Effector CD4-positive, alpha-beta T cell (primary cell): Measurements from ENCODE around the gene CD63.
A peak's percentile ranks its signal among the peaks of the same experiment; 100 is the strongest.
"Not testable (repeated sequence)": the region's sequence is repeated elsewhere in the genome, so short reads cannot be mapped to it uniquely, and the experiment has no call there.

ENCODE experiments used
- DNase-seq: peaks from one replicate; pipeline ENCODE4 v3.0.0-alpha.2; 2020
- total RNA-seq: gene quantifications from one replicate; lab custom pipeline; 2026; lab: John Stamatoyannopoulos, UW

Gene CD63, protein sequence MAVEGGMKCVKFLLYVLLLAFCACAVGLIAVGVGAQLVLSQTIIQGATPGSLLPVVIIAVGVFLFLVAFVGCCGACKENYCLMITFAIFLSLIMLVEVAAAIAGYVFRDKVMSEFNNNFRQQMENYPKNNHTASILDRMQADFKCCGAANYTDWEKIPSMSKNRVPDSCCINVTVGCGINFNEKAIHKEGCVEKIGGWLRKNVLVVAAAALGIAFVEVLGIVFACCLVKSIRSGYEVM
- 8.8 reads per million, percentile 29 among the genes with 10 or more reads in this experiment for total RNA-seq

DNA sequence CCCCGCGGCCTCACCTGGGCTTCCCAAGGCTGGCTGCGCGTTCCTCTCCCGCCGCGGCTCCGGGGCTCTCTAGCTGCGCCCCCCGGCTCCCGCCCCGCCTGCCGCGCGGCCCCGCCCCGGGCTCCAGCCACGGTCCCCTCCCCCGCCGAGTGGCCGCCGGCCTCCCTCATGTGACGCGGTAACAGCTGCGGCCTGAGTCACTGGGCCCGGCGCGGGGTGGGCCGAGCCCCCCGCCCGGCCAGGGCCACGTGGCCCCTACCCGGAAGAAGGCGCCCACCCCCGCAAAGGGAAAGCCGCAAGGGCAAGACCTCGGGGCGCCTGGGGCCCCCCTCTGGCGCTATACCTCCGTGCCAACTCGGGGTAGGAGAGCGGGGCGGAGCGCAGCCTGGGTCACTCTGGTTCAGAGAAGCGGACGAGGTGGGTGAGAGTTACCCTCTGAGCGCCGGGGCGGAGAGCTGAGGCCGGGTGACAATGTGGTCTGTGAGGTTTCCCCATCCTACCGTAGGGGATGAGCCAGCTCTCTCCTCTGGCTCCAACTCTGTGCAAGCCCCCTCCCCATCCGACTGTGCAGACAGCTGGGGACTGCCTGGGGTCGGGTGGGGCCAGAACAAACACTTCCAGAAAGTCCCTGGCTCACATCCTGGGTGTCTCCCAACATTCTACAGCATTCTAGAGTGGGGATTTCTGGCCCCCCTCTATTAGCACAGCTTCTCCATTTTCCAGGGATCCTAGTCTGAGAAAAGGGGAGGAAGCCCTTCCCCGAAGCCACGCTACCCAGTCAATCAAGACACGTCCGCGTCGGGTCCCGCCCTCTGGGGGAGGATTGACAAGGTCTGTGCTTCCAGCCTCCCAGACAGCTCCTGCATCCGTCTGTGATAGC, at the start of gene CD63:
TSS of gene CD63 (minus strand) at position 71 of the 880 bp plus-strand sequence. CDS start 668 bp downstream, outside the sequence.
- DNase-seq, result peak; percentile 47

DNA sequence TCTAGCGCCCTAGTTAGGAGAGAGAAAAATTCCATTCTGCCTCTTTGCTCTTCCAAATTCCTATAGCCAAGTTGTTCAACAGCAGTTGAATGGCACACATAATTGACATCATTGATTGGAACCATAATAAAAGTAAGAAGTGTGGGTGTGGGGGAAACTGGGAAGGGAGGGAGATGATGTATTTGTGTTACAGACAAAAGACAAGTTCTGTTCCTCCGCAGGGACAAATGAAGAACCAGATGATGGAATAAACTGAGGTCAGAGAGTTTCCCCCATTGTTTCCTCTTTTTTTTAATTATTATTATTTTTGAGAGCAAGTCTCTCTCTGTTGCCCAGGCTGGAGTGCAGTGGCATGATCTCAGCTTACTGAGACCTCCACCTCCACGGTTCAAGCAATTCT, 49.0 kb upstream of the CD63 start:
- DNase-seq, result no peak

DNA sequence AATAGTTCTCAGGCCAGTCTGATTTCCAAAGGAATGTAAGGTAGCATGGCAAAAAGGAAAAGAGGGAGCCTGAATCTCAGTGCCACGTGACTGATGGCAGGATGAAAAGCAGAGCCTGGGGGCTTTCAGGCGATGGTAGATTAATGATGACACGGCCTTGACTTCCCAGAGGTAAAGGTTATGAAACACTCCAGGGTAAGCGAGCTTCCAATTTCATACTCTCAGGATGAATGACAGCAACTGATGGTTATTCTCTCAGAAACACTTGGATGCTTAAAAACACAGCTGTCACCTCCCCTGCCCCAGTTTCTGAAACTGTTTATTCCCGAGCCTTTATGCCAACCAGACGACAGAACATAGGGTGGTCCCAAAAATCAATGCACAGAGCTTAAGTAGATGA, 42.9 kb upstream of the CD63 start:
- DNase-seq, result no peak

DNA sequence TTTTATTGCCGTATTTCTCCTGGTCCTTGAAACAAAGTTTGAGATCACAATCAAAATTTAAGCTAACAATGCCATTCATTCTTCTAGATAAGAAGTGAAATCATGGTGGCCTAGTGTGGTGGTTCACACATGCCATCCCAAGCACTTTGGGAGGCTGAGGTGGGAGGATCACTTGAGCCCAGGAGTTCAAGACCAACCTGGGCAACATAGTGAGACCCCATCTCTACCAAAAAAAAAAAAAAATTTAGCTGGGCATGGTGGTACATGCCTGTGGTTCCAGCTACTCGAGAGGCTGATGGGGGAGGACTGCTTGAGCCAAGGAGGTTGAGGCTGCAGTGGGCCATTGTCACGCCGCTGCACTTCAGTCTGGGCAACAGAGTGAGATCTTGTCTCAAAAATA, 38.3 kb upstream of the CD63 start:
- DNase-seq, result no peak

DNA sequence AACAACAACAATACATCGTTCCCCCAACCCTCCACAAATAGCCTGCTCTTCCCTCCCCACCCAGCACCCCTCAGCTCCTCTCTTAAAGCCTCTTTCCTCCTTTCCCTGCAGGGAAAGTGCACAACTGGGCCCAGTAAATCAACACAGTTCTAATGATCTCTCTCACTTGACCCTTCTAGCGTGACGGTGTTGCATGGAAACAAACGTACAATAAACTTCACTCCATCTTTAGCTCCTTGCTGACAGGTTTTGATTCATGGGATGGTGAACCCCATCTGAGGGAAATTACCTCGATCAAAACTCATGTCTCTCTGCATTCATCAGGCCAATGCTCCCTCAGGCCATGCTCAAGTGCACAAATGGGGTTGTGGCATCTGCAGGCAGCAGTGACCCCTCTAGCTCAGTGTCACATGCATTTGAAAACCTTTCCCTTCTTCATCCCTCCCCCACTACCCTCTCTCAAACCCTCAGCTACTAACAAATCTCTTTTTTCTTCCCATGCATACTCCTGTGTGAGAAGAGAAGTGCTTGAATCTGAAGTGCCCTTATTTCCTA, 37.0 kb upstream of the CD63 start:
- DNase-seq, result no peak

DNA sequence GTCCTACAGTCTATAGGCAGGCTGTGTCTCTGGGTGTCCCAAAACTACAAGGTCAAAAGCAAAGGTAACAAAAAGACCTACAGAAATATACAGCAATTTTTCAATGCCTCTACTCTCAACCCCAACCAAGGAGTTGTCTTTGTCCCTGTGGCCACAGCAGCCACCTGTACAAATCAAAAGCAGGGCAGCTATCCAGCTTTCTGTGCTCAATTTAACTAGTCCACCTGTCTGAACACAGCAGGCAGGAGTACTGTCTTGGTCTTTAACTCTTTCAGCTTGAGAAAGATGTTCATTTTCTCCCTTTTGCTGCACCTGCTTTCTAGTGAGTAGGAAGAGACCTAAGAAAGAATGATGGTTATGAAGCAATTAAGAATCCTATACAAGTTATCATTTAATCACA, 33.8 kb upstream of the CD63 start:
- DNase-seq, result no peak

DNA sequence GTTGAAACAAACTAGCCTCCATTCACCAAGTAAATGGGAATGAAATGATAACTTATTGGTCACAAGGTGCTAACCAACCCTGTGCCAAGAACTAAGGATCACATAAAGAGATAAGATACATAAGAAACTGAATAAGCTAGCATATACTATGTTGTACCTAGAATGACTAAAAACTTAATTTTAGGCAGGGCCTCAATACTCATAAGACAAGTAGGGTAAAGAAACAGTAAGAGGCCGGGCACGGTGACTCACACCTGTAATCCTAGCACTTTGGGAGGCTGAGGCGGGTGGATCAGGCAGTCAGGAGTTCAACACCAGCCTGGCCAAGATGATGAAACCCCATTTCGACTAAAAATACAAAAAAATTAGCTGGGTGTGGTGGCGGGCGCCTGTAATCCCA, 31.9 kb upstream of the CD63 start:
- no peak for DNase-seq

DNA sequence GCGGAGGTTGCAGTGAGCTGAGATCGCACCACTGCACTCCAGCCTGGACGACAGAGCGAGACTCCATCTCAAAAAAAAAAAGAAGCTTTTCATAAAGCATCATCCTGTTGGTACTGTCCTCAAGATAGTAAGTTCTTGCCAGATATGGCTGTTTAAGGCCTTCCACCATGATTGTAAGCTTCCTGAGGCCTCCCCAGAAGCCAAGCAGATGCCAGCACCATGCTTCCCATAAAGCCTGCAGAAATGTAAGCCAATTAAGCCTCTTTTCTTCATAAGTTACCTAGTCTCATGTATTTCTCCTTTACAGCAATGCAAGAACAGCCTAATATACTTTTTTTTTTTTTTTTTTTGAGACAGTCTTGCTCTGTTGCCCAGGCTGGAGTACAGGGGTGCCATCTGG, 29.8 kb upstream of the CD63 start:
- not testable (repeated sequence) for DNase-seq

DNA sequence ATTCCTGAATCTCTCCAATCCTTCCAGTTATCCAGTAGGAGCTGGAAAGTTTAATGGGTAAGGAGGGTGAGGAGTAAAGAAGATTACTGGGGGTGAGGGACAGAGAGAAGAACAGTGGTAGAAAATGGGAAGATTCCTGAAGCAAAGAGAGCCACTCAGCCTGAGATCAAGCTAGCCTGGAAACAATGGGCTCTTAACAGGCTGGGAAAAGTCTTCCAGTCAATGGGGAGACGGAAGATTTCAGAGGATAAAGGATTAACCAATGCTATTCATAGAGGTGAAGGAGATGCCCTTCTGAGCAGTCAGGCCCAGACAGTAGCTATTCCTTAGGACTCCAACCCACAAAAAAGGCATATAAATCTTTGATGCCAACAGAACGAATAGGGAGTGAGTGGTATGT, 28.9 kb upstream of the CD63 start:
- DNase-seq, result no peak

DNA sequence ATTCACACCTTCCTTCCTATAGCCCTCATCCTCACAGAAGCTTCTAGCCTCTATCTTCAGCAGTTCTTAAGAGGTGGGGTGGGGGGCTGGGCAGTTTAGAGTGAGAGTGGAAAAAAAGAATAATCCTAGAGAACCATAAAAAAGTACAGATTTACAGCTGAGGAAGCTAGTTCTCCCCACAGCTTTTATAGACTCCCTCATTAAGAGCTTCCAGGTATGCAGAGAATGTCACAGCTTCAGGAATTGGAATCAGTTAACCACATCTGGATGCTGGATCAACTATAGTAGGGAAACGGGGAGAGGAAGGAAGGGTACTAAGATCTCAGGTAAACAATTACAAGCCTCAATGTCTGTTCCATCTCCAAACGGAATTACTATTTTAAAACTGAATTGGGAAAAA, 26.4 kb upstream of the CD63 start:
- DNase-seq, result no peak

DNA sequence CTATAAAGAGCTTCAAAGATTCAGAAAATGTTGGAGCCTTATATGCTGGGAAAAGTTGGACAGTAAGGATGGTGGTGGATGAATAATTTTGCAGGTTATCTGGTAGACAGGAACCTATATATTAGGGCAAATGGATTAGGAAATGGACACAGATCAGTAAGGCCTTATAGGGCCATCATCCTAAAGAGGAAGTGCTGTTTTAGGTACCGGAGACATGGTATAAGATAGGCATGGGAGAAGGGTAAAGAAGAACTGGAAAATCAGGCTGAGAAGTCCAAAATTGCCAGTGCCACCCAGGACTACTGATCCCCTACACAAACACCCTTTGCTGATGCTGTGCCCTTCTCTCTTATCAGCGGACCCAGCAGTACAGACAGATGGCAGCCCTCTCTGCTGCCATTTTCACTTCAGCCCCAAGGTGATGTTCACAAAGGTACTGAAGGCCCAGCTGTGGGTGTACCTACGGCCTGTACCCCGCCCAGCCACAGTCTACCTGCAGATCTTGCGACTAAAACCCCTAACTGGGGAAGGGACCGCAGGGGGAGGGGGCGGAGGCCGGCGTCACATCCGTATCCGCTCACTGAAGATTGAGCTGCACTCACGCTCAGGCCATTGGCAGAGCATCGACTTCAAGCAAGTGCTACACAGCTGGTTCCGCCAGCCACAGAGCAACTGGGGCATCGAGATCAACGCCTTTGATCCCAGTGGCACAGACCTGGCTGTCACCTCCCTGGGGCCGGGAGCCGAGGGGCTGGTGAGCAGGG, 19.6 kb upstream of the CD63 start:
- no peak for DNase-seq

DNA sequence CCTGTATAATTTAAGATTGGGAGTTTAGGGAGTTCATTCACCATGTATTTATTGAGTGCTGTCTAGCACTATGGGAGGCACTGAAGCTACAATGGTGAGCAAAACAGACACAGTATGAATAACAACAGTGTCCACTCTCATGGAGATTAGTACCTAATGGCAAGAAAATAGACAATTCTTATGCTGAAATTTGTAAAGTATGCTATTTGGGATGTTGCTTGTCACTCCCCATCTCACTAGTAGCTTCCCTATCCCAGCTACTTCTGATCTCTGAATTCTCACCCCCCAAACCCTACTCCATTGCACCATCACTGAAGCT, 18.1 kb upstream of the CD63 start:
- no peak for DNase-seq

DNA sequence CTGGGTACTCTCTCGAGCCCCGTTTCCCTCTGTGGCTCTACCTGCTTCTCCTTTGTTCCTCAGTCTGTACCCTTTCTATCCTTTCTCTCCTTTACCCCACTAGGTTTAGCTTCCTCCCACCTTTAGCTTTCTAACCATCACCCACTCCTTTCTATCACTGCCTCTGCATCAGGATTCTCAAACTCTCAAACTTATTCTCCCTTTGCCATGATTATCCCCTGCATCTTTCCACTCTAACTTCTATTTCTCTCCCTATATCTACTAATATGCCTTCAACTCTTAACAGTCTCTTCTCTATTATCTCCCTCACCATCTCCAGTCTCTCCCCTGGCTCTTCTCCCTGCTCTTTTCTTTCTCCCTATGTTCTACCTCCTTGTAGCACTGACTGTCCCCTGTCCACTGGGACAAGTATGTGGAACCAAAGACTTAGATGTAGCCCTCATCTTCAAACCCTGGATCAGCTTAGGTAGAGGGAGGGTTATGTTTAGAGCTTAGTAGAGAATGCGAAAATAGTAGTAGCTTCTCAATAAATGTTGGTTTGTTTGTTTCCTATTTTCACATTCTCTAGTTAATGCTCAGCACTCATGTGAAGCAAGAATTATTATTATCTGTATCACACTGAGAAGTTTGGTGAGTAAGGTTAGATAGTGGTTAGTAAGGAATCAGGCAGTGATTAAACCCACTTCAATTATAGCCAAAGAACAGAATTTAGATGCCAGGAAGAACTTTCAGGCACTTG, 17.5 kb upstream of the CD63 start:
- no peak for DNase-seq

DNA sequence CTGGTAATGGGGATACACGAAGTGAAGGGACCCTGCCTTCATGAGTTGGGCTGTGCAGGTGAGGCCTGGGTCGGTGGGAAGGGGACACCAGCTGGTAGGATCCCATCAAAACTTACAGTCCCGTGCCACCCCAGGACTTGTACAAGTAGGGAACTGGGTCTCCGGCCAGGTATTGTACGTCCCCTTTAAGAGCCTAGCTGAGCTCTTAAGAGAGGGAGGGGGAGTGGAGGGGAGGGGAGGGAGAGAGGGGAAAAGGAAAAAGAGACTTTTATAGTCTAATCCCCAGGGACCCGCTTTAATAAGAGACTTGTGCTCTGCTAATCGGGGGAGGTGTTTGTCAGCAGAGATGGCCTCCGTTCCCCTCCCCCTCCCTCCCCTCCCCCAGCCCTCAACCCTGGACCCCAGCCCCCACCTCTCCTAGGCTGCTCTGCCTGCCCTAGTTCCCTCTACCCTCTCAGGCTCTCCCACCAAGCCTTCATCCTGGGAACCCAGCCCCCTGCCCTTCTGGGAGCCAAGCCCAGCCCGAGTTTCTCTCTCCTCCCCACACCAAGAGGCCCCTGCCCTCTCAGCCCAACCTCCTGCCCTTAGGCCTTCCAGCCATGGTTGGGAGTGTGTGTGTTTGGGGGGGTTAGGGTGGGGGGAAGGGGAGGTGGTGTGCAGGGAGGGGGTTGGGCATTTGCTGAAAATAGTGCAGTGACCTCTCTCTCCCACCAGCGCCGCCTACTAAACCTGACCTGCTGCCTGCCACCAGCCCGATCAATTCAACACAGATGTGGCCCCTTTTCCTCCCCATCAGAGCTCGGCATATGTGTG, 16.8 kb upstream of the CD63 start:
- DNase-seq, result no peak

DNA sequence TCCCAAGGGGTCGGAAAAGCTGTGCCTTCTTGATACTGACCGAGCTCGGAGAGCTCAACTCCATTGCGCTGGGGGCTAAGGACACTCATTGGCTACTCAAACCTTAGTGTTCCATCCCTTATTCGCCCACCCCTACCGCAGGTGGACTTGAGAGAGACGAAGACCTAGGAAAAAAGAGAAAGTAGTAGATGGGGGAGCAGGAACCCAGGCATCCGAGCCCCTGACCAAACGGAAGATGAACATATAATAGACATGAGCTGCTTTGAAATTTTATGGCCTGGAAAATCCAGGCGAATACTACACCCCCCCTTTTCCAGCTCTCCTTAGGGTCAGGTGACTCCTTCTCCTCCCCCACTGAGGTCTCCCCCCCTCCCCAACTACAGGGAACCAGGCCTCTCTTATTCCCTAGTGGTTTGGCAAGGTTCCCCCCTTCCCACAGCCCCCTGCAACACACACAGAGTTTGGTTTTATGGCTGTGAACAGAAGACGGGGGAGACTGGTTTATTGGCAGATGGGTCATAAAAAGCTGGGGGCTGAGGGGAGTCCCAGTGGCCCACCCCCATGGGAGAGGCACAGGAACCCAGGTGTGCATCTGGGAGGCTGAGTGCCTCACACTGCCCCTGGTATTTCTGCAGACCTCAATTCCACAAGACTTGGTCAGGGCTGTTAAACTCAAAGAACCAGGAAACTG, 15.7 kb upstream of the CD63 start:
- no peak for DNase-seq

DNA sequence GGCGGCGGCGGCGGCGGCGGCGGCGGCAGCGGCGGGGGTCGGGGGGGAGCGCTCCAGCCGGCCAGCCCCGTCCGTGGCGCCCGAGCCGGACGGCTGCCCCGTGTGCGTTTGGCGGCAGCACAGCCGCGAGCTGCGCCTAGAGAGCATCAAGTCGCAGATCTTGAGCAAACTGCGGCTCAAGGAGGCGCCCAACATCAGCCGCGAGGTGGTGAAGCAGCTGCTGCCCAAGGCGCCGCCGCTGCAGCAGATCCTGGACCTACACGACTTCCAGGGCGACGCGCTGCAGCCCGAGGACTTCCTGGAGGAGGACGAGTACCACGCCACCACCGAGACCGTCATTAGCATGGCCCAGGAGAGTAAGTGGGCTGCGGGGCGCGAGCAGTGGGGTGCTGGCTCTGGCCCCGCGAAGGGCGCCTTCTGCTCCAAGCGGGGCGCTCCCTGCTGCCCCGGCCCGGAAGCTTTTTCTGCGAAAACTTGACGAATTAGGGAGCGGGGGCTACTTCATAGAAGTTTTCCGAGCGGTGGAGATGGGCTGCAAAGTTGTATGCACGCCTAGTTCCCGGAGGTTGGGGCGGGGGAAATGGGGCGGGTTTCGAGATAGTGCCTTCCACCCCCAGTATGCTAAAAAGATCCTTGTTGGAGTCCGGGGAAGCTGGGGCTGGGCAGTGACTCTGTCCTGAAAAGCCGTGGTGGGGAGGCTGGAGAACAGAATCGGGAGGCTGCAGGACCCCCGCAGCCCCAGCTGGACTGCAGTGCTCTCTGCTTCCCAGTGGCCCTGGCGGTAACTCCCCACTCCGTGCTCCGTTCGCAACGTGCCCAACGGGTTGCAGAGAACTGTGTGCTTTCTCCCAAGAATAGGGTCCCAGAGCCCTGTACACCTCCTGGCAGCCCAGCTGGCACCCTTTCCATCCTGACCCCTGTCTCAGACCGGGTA, 14.9 kb upstream of the CD63 start:
- DNase-seq, result peak; percentile 37

DNA sequence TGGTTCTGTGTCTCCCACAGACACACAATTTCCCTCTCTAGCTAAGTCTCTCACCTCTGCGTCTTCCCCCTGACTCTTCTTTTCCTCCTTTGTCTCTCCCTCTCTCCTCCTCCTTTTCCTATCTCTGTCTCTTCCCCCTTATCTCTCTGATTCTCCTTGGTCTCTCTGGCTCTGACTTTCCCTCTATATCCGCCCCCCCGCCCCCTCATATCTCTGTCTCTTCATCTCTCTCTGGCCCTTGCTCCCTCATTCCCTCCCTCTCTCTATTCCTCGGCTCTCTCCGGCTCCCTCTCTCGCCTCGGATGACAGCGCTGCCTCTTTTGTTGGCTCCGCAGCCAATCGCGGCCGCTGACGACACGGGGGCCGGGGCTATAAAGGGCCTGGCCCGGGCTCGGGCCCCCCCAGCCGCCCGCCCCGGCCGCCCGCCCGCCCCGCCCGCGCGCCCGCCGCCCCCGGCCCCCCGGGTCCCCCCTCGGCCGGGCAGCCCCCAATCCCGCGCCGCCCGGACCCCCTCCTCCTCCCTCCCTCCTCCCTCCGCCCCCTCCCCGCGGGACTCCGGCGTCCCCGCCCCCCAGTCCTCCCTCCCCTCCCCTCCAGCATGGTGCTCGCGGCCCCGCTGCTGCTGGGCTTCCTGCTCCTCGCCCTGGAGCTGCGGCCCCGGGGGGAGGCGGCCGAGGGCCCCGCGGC, 14.1 kb upstream of the CD63 start, which contains the start of gene GDF11:
TSS of gene GDF11 (plus strand) at position 404 of the 687 bp plus-strand sequence. CDS start at position 599, 195 bp downstream.
- DNase-seq, result peak; percentile 74

DNA sequence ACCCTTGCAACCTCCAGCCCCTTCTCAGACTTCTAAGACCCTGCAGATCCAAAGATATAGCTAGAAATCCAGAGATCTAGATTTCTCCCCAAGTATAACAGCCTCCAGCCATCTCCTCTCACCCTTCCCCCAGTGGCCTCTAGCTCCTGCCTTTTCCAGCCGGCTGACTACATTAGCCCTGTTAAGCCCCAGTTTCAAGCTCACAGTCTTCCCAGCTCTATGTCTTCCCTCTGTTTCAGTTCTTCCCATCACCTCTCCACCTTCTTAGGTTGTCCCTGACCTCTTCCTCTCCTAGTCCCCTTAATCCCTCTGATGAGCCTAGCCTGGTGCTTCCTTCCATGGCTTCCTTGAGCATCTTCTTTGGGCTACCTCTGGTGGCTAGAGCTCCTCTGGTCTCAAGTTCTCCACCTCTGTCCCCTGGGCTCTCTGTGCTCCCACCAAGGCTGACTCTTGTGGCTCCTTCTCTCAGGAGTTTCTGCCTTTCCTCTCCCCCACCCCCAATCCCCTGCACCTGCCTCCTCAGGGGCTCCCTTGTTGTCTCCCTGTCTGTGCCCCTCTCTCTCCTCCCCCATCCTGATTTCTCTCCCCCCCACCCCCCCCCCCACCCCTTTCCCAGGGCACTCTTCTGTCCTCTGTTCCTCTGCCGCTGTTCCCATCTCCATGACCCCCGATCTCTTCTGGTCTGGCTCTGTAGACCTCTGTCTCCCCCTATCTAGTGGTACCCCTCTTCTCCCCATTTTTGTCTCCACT, 13.3 kb upstream of the CD63 start:
- no peak for DNase-seq
